ENCODE measurements around the gene RAMP1. TPM values are rescaled to one million over a fixed set of nuclear protein-coding genes. Genes with fewer than 3 reads are reported as not detected.

Gene RAMP1
- total and polyA plus RNA-seq, 4 donors, result 3.1 to 129 (median 23.5) TPM

GRCh38 chr2:237863689-237864443 is 4.4 kb downstream of the RAMP1 start:
- H3K4me1 ChIP-seq (ENCODE audit: control insufficient read depth in 4 of 4, insufficient read depth in 4 of 4, low read length in 3 of 4), result peaks cover 3 to 29% (median 20%) of the 10 kb centered on the region in 4 donors
- H3K9me3 ChIP-seq (ENCODE audit: control insufficient read depth in 4 of 4, low read length in 3 of 4), result no peaks in the 10 kb centered on the region
- no peaks in the 10 kb centered on the region for H3K27me3 ChIP-seq (ENCODE audit: control insufficient read depth in 4 of 4, insufficient read depth in 4 of 4, low read length in 3 of 4)
- H3K4me3 ChIP-seq (ENCODE audit: low read depth in 1 of 3, low read length in 3 of 3), result no peak overlapping the region
- DNase-seq (ENCODE audit: low spot score), result no peak
- no peak for TF ChIP-seq HNF4A (conservative IDR thresholded peaks at IDR 0.05)
- no peak for TF ChIP-seq FOXA1 (IDR thresholded peaks at IDR 0.05)
- no peak for TF ChIP-seq YY1 (IDR thresholded peaks at IDR 0.05)
- no peak for TF ChIP-seq REST (IDR thresholded peaks at IDR 0.05)
- TF ChIP-seq GABPA (IDR thresholded peaks at IDR 0.05 in 1 of 2, conservative IDR thresholded peaks at IDR 0.05 in 1 of 2), result no peak
- TF ChIP-seq JUND (IDR thresholded peaks at IDR 0.05), result no peak
- TF ChIP-seq HNF4G (IDR thresholded peaks at IDR 0.05), result no peak
- no peak for TF ChIP-seq RXRA (IDR thresholded peaks at IDR 0.05)
- TF ChIP-seq TAF1 (conservative IDR thresholded peaks at IDR 0.05), result no peak
- no peak for TF ChIP-seq RAD21 (IDR thresholded peaks at IDR 0.05)
- TF ChIP-seq, protein P1, sequence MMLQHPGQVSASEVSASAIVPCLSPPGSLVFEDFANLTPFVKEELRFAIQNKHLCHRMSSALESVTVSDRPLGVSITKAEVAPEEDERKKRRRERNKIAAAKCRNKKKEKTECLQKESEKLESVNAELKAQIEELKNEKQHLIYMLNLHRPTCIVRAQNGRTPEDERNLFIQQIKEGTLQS (IDR thresholded peaks at IDR 0.05), result no peak
- no peak for TF ChIP-seq ZBTB33 (IDR thresholded peaks at IDR 0.05)
- TF ChIP-seq MAX (IDR thresholded peaks at IDR 0.05), result no peak
- no peak for TF ChIP-seq NR2F2 (IDR thresholded peaks at IDR 0.05)
- TF ChIP-seq EGR1 (IDR thresholded peaks at IDR 0.05; ENCODE audit: low read depth in 2 of 2), result no peak
- WGBS, result 85% methylated on average over 22 of the region's 22 CpGs
- no peak overlapping the region for H3K27ac ChIP-seq (ENCODE audit: low read depth in 1 of 2, low read length in 2 of 2)
- H3K9ac ChIP-seq (ENCODE audit: low read depth in 1 of 2, low read length in 2 of 2), result no peak overlapping the region
- no peaks in the 10 kb centered on the region for H3K36me3 ChIP-seq (ENCODE audit: control insufficient read depth in 4 of 4, insufficient read depth in 3 of 4, low read depth in 1 of 4, low read length in 3 of 4)

GRCh38 chr2:237864444-237864931 is 5.1 kb downstream of the RAMP1 start:
- H3K27me3 ChIP-seq (ENCODE audit: control insufficient read depth in 4 of 4, insufficient read depth in 4 of 4, low read length in 3 of 4), result no peaks in the 10 kb centered on the region
- no peak overlapping the region for H3K27ac ChIP-seq (ENCODE audit: low read depth in 1 of 2, low read length in 2 of 2)
- H3K4me1 ChIP-seq (ENCODE audit: control insufficient read depth in 4 of 4, insufficient read depth in 4 of 4, low read length in 3 of 4), result peaks cover 2 to 25% (median 17%) of the 10 kb centered on the region in 4 donors
- no peaks in the 10 kb centered on the region for H3K36me3 ChIP-seq (ENCODE audit: control insufficient read depth in 4 of 4, insufficient read depth in 3 of 4, low read depth in 1 of 4, low read length in 3 of 4)
- no peak for DNase-seq (ENCODE audit: low spot score)
- 58% methylated on average over 10 of the region's 10 CpGs for WGBS
- no peak overlapping the region for H3K9ac ChIP-seq (ENCODE audit: low read depth in 1 of 2, low read length in 2 of 2)
- no peak overlapping the region for H3K4me3 ChIP-seq (ENCODE audit: low read depth in 1 of 3, low read length in 3 of 3)
- no peaks in the 10 kb centered on the region for H3K9me3 ChIP-seq (ENCODE audit: control insufficient read depth in 4 of 4, low read length in 3 of 4)
- peak; percentile 54 for TF ChIP-seq HNF4G (IDR thresholded peaks at IDR 0.05)
- TF ChIP-seq HNF4A (conservative IDR thresholded peaks at IDR 0.05), result peak; percentile 47 to 77
- TF ChIP-seq CTCF (IDR thresholded peaks at IDR 0.05; ENCODE audit: low read depth, low read length, missing input control), result no peak
- peak; percentile 69 for TF ChIP-seq NR2F2 (IDR thresholded peaks at IDR 0.05)
- TF ChIP-seq YY1 (IDR thresholded peaks at IDR 0.05), result no peak
- peak; percentile 10 to 60 for TF ChIP-seq RXRA (IDR thresholded peaks at IDR 0.05)
- peak; percentile 53 for TF ChIP-seq SP1 (IDR thresholded peaks at IDR 0.05)
- TF ChIP-seq, protein P1 (IDR thresholded peaks at IDR 0.05), result no peak
- TF ChIP-seq RAD21 (IDR thresholded peaks at IDR 0.05), result peak in 1 of 2 donors; percentile 28

Measured in liver (tissue), 9 donors.